Esophagus squamous epithelium (tissue), 4 donors: ENCODE measurements around the gene PSG2.
"Not testable (repeated sequence)": the region's sequence is repeated elsewhere in the genome, so short reads cannot be mapped to it uniquely, and the experiment has no call there.

Source experiments
- POLR2A ChIP-seq, 4 donors: fragments of 450-650 bp; IDR thresholded peaks; one replicate each; pipeline ENCODE4 v1.6.1; 2017; ENCODE audit warnings: antibody characterized with exemption in 4 of 4, mild to moderate bottlenecking in 4 of 4, moderate library complexity in 3 of 4
- TF ChIP-seq, protein P1 (sequence below), 6 experiments: fragments of 450-650 bp in 4 of 6; fragments of 200-600 bp in 2 of 6; sonication (generic) in 2 of 6; IDR thresholded peaks; one replicate each; pipeline ENCODE4 v1.5.1; 2016 to 2019; ENCODE audit warnings: antibody characterized with exemption in 6 of 6, mild to moderate bottlenecking in 4 of 6, moderate library complexity in 4 of 6

DNA sequence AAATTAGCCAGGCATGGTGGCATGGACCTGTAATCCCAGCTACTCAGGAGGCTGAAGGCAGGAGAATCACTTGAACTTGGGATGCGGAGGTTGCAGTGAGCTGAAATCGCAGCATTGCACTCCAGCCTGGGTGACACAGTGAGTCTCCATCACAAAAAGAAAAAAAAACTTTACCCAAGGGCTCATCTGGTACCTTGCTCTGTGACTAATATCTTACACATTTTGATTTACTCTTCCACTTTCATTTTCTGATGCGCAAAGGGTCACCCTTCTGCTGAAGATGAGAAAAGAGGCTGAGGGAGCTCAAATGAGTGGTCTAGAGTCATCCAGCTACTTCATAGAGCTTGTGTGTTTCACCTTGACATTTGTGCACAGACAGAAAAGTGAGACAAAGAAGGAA, 34.5 kb downstream of the PSG2 start:
- TF ChIP-seq POLR2A (IDR thresholded peaks at IDR 0.05): not testable (repeated sequence)
- TF ChIP-seq, protein P1, sequence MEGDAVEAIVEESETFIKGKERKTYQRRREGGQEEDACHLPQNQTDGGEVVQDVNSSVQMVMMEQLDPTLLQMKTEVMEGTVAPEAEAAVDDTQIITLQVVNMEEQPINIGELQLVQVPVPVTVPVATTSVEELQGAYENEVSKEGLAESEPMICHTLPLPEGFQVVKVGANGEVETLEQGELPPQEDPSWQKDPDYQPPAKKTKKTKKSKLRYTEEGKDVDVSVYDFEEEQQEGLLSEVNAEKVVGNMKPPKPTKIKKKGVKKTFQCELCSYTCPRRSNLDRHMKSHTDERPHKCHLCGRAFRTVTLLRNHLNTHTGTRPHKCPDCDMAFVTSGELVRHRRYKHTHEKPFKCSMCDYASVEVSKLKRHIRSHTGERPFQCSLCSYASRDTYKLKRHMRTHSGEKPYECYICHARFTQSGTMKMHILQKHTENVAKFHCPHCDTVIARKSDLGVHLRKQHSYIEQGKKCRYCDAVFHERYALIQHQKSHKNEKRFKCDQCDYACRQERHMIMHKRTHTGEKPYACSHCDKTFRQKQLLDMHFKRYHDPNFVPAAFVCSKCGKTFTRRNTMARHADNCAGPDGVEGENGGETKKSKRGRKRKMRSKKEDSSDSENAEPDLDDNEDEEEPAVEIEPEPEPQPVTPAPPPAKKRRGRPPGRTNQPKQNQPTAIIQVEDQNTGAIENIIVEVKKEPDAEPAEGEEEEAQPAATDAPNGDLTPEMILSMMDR (IDR thresholded peaks at IDR 0.05): not testable (repeated sequence)
